NCI-H146 (cell line): Measurements from ENCODE around the gene SOX8.

ENCODE experiments used
- DNase-seq: peaks from one replicate; lab custom pipeline; 2025; lab: John Stamatoyannopoulos, UW

Gene SOX8

DNA sequence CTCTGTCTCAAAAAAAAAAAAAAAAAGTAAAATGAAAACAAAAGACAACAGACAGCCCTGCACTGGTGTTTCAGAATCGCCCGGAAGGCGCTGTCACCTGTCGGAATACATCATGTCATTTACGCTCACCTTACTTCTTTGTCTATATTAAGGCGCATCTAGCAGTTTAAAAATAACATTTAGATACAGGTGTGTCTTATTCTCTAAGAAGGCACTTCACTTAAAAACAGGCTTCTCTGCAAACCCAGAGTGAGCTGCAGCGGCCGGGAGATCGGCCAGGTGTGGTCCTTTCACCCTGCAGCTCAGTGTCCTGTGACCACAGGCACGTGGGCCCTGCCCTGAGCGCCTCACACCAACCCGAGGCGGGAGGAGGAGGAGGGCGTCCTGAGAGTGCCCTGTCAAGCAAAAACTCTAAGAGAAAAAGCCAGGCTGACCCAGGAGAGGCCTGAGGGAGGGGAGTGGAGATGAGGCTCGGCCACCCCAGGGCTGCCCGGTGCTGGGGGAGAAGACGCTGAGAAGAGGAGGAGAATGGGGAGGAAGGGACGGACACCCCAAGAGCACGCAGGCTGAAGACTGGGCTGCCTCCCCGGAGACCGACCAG, 7.5 kb upstream of the SOX8 start:
- no peak for DNase-seq

DNA sequence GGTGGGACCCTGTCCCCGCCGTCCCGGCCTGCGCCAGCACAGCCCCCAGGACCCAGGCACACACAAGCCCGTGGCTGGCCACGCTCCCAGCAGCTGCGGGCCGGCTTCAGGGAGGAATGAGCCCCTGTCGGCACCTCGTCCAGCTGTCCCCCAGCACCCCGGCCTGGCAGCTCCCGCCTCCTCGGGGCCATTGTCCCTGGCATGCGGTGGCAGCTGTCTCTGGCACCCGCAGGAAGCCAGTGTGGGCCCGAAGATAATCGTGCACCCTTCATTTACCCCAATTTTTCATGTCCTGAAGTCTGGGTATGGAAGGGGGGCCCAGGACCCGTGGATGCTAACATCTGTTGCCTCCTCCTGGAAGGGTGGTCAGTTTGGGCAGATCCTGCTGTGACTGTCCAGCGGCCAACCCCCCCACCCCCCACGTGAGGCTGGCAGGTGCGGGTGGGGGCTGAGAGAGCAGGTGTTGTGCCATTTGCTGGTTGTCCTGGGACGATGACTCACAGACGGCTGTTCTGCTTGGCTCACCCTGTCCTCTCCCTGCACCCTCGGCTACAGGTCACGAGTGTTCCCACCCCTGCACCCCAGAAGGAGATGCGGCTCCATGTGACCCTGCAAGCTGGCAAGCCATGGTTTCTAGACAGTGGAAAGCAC, 6.8 kb upstream of the SOX8 start:
- no peak for DNase-seq

GRCh38 chr16:975291-975690, 6.3 kb upstream of the SOX8 start:
- DNase-seq: no peak

GRCh38 chr16:976389-976931, 5.1 kb upstream of the SOX8 start:
- no peak for DNase-seq

DNA sequence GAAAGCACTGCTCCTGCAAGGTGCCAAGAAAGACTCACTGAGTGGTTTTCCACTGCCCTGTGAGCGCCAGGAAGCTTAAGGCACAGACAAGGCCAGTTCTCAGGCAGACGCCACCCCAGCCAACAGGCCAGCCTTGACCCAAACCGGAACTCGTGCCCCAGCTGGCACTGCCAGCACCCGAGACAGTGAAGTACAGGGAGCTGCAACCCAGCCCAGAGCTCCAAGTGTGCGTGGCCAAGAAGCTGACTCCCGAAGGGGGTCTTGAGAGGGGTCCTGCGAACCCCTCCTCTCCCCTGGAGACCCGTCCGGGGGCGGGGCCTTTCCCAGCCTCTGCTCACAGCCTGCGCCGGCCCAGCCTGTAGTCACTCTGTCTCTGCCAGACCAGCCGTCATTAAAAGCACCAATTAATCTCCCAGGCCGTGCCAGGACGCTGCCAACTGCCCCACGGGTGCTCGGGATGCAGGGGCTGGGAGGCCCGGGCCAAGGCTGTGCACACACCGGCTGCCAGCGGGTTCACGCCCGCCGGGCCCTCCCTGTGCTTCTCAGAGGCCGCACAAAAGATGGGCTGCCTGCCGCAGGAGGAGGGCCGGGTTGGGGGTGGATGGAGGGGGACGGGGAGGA, 4.4 kb upstream of the SOX8 start:
- no peak for DNase-seq

GRCh38 chr16:977896-978295, 3.7 kb upstream of the SOX8 start:
- no peak for DNase-seq

DNA sequence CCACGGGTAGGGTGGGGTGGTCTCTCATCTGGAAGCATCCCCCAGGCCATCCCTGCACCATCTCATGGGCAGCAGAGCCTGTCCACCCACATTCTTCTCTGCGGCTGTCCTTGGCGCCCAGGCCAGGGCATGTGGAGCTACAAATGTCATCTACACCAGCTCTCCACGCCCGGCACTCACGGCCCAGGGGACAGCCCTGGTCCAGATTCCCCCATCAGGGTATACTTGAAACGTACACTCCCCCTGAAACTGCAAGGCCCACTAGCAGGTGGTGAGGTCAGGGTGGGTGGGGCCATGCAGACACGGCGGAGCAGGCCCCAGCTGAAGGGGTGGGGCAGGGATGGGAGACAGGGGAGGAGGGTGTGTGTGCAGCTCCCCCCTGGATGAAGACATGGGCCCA, 3.2 kb upstream of the SOX8 start:
- DNase-seq: no peak

GRCh38 chr16:979147-979546, 2.4 kb upstream of the SOX8 start:
- DNase-seq: no peak

DNA sequence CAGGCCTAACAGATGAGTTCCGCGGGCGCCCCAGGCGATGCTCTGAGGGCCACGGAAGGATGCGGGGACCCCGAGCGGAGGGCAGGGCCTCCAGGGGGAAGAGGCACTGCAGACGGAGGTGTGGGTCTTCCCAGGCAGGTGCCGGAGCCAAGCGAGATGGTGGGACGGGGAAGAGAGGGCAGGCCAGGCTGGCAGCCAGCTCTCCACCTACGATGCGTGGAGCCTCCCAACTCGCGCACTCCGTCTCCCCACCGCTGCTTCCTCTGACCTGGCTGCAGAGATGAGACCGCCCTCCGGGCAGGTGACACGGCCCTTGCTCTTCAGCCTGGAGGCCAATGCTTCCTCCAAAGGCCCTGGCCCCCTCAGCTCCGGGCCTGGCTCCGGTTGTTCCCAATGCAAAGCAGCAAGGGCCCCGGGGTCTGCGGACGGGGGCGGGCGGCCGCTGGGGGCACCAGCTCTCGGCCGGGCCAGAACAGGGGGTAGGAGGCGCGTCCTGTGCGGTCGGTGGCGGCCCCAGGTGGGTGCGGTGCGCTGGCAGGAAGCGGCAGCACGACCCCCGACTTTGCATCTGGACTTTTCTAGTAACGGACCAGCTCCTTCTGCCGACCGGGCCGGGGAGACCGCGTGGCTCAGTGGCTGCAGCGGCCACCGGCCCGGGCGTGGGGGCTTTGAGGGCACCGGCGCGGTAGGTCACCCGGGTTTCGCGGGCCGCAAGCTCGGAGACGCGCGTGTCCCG, 1.5 kb upstream of the SOX8 start:
- DNase-seq: no peak

- no peak for DNase-seq
Measured at GRCh38 chr16:980595-980854, 1.0 kb upstream of the SOX8 start.

DNA sequence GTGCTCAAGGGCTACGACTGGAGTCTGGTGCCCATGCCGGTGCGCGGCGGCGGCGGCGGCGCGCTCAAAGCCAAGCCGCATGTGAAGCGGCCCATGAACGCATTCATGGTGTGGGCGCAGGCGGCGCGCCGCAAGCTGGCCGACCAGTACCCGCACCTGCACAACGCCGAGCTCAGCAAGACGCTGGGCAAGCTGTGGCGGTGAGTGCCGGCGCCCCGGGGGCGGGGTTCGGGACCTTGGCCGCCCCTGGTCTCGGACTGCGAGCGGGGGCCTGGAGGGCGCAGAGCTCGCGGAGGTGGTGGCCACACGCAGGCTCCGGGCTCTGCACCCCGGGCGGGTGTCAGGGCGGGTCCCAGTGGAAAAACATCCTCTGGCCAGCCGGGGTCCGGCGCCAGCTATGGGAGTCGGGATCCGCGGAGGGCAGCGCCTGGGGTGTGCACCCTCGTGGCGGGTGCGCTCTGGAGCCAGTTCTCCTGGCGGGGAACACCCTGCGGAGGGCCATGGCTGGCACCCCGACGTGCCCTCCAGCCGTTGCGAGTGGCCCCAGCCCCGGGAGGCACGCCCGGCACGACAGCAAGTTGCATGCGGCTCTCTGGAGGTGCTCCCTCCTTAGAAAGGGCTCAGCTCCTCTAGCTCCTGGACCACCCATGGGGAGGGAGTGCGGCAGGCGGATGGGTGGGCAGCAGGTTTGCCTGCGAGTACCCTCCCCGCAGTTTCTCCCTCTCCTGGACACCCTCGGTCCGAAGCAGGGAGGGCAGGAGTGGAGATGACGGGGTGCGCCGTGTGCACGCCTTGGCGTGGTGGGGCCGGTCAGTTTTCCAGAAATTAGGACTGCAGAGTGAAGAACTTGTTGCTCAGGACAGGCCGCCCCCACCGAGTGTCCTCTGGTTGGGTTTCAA, 824 bp downstream of the SOX8 start:
- no peak for DNase-seq

DNA sequence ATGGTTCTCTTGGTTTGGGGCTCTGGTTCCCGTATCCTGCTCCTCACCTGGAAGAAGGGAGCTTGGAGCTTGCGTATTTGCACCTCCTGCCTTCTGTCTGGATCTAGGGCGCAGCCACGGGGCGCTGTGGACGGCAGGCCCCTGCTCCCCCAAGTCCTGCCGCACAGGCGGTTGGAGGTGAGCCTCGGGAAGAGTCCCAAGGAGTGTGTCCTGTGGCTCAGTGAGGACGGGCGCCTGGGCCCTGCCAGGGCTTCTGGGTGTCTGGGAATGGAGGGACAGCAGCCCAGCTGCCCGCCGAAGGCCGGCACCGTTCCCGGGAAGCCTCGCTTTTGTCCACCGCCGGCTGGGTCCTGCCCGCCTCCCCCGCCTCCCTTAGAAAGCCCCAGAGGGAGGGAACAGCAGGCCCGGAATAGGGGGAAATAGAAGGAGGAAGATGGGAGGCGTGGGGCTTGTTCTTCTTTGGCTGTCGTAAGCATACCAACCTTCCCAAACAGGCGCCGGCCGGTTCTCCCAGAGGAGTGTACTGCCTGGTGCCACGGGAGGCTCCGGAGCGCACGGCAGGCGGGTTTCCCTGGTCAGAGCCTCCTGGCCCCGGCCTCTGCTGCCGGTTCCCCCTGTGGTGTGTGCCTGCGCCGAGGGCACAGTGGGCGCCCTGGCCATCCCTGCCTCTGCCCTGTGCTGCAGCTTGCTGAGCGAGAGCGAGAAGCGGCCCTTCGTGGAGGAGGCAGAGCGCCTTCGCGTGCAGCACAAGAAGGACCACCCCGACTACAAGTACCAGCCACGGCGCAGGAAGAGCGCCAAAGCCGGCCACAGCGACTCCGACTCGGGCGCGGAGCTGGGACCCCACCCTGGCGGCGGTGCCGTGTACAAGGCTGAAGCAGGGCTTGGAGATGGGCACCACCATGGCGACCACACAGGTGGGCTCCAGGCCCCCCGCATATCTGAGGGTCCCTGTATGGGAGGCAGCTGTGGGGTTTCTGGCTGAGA, 1.8 kb downstream of the SOX8 start:
- DNase-seq: no peak

- no peak for DNase-seq
Measured at GRCh38 chr16:984121-984694, 2.6 kb downstream of the SOX8 start.

DNA sequence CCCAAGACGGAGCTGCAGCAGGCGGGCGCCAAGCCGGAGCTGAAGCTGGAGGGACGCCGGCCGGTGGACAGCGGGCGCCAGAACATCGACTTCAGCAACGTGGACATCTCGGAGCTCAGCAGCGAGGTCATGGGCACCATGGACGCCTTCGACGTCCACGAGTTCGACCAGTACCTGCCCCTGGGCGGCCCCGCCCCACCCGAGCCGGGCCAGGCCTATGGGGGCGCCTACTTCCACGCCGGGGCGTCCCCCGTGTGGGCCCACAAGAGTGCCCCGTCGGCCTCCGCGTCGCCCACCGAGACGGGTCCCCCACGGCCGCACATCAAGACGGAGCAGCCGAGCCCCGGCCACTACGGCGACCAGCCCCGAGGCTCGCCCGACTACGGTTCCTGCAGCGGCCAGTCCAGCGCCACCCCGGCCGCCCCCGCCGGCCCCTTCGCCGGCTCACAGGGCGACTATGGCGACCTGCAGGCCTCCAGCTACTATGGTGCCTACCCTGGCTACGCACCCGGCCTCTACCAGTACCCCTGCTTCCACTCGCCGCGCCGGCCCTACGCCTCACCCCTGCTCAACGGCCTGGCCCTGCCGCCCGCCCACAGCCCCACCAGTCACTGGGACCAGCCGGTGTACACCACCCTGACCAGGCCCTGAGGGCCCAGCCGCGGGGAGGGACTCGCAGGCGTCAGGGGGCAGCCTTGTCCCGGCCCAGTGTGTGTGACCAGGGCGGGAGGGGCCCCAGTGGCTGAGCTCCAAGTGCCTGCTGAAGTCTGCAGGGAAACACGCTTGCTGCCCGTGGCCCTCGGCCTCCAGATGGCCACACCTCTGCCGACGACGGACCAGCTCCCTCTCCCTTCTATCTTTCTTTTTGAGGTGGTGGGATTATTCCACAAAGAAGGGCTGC, 3.4 kb downstream of the SOX8 start:
- DNase-seq: no peak

- no peak for DNase-seq
Measured at GRCh38 chr16:985646-986400, 4.3 kb downstream of the SOX8 start.

DNA sequence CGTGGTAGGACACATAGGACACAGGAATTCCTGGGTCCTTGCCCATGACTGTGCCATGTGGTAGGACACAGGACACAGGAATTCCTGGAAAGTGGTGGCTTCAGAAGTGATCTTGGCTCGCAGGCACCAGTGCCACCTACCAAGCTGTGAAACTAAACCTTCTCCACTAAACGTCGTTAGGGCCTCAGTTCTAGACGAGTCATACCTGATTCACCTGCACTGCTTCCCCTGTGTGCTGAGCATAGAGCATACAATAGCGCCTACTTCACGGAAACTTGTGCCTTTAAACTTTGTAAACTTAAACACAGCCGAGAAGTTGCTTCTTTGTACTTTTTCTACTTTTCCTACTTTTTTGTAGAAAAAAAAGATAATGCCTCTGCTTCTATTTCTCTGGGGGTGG, 4.8 kb downstream of the SOX8 start:
- DNase-seq: no peak

GRCh38 chr16:986925-987582, 5.5 kb downstream of the SOX8 start:
- no peak for DNase-seq

GRCh38 chr16:987906-988305, 6.3 kb downstream of the SOX8 start:
- no peak for DNase-seq
